Activated T-helper 9 cell treated with anti-CD3 and anti-CD28 coated beads, Interleukin-2, amount 50 U/mL, for 16 hours (primary cell): ENCODE results near the gene SLC8A2.

ENCODE experiments used
- DNase-seq: peaks from one replicate; pipeline ENCODE4 v3.0.0-alpha.2; 2020; ENCODE audit warnings: low read depth

The SLC8A2 gene

DNA sequence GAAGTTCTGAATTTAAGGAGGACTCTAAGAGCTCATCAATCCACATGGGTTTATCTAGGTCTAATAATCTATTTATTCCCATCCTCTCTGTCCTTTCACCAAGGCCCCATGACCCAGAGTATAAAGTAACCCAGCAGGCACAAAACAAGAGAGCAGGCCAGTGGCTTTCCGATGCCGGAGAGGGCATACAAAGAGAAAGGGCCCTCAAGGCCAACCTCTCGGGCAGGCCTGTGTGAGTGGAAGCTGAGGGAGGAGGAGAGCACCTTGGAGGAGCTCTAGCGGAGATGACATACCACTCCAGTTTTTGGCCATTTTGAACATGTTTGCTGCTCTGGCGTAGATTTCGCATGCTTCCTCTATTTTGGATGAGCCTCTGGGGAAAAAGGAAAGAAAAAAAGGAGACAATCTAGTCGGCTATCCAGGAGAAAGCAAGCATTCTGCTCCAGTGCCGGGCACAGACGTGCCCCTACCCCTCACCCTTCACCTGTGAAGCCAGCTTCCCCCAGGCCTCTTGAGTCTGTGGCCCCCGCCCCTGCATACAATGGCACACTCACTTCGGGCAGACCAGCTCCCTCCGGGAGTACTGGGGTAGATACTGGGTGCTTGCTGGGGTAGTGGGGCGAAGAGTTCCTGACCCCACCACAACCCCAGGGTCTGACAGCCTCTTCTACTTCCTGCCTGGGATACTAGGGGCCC is 31.6 kb upstream of the SLC8A2 start:
- DNase-seq: no peak

- DNase-seq: no peak
Observed at GRCh38 chr19:47499863-47500830, 28.5 kb upstream of the SLC8A2 start.

DNA sequence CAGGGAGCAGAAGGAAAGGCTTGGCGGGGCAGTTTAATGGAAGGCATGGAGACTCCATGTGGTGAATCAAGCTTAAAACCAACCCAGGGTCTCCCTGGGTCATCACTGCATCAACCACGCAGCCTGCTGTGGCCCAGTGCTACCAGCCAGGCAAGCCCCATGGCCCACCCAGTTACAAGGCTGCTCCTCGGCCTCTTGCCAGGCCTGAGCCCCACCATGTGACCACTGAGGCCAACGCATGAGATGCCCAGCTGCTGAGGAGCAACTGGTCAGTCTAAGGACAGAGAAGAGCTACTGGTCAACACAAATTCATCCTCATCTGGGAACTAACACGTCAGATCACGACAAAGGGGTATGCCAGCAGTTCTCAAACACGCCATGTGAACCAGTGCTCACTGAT is 27.7 kb upstream of the SLC8A2 start:
- no peak for DNase-seq

DNA sequence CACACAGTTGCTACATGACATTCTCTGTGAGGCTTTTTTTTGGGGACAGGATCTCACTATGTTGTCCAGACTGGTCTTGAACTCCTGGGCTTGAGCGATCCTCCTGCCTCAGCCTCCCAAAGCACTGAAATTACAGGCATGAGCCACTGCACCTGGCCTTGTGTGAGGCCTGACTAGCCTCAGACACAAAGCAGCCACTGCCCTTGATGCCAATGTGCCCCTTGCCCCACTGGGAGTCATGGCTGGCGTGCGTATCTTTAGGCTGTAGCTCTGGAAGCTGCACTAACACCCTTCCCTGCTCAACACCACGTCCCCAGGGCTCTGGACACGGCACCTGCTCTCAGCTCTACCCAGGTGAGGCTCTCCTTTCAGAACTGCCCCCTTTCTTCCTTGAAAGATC is 26.9 kb upstream of the SLC8A2 start:
- DNase-seq: no peak

GRCh38 chr19:47497821-47498520 is 26.3 kb upstream of the SLC8A2 start:
- DNase-seq: no peak

- no peak for DNase-seq
Observed at GRCh38 chr19:47497050-47497766, 25.5 kb upstream of the SLC8A2 start.

- no peak for DNase-seq
Observed at GRCh38 chr19:47495478-47496372, 24.0 kb upstream of the SLC8A2 start.

DNA sequence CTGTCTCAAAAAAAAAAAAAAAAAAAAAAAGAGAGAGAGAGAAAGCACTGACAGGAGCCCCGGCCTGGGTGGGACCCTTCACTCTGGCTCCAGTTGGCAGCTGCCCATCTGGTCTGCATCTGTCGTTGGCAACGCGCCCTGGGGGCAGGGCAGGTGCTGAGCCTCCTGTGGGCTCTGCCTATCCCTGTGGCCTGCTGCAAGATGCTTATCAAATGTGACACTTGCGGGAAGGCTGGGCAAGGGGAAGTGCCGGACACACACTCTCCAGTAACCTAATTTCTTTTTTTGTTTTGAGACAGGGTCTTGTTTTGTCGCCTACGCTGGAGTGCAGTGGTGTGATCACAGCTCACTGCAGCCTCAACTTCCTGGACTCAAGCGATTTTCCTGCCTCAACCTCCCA is 23.0 kb upstream of the SLC8A2 start:
- no peak for DNase-seq

GRCh38 chr19:47494211-47494547 is 22.5 kb upstream of the SLC8A2 start:
- DNase-seq: no peak

- no peak for DNase-seq
Observed at GRCh38 chr19:47493378-47494210, 21.9 kb upstream of the SLC8A2 start.

- DNase-seq: no peak
Observed at GRCh38 chr19:47492571-47493377, 21.1 kb upstream of the SLC8A2 start.

GRCh38 chr19:47492137-47492533 is 20.4 kb upstream of the SLC8A2 start:
- DNase-seq: no peak

GRCh38 chr19:47491358-47492136 is 19.9 kb upstream of the SLC8A2 start:
- DNase-seq: no peak

DNA sequence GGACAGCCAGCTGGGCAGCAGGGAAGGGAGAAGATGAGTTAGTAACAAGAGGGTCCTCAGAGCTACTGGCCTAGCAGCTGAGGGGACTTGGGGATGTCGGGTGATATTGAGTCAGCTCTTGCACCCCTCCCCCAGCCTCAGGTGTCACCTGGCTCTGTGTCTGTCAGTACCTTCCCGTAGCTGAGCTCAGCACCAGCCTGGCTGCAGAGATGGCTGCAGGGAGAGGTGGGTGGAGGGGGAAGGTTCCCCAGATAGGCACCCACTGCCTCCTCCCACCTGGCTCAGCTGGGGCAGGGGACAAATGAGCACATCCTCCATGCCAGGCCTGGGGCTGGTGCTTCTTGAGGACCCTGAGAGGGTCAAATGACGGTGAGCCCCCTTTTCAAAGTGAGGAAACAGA is 19.2 kb upstream of the SLC8A2 start:
- no peak for DNase-seq

DNA sequence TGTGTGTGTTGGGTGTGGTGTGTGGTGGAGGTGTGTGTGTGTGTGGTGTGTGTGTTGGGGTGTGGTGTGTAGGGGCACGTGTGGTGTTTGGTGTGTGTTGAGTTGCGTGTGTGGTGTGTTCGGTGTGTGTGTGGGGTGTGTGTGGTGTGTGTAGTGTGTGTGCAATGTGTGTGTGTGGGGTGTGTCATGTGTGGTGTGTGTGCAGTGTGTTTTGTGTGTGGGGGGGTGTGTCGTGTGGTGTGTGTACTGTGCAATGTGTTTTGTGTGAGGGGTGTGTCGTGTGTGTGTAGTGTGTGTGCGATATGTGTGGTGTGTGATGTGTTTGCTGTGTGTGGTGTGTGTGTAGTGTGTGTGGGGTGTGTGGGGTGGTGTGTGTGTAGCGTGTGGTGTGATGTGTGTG is 18.3 kb upstream of the SLC8A2 start:
- DNase-seq: no peak

DNA sequence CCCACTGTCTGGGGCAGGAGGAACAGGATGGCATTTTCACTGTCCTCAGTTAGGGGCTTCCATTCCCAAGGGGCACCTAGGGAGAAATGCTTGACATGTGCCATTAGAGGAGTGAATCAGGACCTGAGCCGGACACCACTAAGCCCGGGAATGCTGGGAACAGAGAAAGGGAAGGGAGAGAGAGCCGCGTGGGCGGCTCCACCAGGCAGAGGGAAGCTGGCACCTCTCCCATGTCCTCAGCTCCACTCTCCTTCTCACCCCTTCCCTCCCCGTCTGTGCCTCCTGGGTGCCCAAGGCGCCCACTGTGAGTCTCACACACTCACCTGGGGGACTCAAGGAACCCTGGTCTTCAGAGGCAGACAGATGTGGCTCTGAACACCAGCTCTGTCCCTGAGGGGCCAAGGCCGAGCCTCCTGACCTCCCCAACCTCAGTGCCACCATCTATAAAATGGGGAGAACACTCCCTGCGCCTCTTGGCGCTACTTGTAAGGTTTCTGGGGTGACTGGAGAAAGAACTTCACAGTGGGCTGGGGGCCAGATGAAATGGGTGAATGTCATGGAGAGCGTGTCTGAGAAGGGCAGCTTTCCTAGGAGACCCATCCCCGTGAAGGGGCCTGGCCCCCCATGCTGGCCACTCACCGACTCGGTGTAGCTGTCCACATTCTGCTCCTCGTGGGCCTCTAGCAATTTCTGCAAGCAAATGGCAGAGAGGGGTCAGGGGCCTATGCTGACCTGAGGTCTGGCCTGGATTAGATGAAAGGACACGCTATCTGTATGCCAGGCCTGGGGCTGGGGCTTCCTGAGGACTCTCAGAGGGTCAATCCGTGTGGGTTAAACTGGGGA is 17.6 kb upstream of the SLC8A2 start:
- no peak for DNase-seq
